ENCODE results near the gene TNNT2.

The TNNT2 gene

DNA sequence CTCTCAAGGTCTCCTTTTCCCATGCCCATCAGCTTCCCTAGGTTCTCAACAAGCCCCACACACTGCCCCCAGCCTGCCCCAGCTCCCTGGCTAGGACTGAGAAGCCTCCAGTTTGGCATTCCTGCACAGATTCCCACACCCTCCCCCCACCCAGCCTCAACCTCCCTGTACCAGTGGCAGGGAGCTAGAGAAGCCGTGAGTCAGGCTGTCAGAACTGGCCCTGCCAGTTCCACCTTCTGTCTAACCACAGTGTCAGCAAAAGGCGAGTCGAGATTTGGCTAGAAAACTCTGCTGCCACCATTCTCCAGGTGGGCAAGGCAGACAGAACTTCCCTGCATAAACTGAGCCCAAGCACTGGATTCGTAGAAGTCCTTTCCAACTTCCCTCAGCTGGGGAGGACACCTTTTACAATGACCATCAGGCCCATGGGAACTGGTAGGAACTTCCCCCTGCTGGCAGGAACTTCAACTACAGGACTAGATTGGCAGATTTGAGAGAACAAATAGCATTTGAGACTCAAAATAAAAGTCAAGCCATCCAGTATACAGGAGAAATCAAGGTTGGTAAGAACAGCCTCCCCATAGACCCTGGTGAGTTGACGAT is 31.0 kb downstream of the TNNT2 start:
- H3K9me3 ChIP-seq (ENCODE audit: control insufficient read depth, low read length), result no peaks in the 10 kb centered on the region
- H2AFZ ChIP-seq, result no peak overlapping the region
- TF ChIP-seq, protein P1, sequence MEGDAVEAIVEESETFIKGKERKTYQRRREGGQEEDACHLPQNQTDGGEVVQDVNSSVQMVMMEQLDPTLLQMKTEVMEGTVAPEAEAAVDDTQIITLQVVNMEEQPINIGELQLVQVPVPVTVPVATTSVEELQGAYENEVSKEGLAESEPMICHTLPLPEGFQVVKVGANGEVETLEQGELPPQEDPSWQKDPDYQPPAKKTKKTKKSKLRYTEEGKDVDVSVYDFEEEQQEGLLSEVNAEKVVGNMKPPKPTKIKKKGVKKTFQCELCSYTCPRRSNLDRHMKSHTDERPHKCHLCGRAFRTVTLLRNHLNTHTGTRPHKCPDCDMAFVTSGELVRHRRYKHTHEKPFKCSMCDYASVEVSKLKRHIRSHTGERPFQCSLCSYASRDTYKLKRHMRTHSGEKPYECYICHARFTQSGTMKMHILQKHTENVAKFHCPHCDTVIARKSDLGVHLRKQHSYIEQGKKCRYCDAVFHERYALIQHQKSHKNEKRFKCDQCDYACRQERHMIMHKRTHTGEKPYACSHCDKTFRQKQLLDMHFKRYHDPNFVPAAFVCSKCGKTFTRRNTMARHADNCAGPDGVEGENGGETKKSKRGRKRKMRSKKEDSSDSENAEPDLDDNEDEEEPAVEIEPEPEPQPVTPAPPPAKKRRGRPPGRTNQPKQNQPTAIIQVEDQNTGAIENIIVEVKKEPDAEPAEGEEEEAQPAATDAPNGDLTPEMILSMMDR (IDR thresholded peaks at IDR 0.05), result peak; percentile 47
- H3K9ac ChIP-seq, result no peak overlapping the region
- H3K27me3 ChIP-seq (ENCODE audit: control insufficient read depth, insufficient read depth, low read length), result no peaks in the 10 kb centered on the region
- H3K4me3 ChIP-seq (ENCODE audit: low read depth, low read length), result no peak overlapping the region
- no peaks in the 10 kb centered on the region for H3K36me3 ChIP-seq (ENCODE audit: control insufficient read depth, insufficient read depth, low read length)
- H3K4me1 ChIP-seq, result no peaks in the 10 kb centered on the region
- no peaks in the 10 kb centered on the region for H3K79me2 ChIP-seq
- H3K27ac ChIP-seq, result no peak overlapping the region
- H3K4me2 ChIP-seq (ENCODE audit: low read length), result no peak overlapping the region

DNA sequence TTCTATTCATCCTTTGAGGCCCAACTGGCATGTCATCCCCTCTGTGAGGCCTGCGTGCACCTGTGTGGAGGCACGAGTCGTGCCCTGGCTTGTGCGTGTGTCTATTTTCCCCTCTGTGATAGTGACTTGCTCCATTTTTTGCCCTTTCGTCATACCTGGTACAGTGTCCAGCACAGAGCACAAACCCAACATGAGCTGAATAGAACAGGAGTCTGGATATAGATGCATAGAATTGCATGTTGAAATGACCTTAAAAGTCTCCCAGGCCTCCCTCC is 32.5 kb downstream of the TNNT2 start:
- Histone ChIP-seq H3K36me3 (ENCODE audit: control insufficient read depth, insufficient read depth, low read length) (no peaks in the 10 kb centered on the region), H3K9me3 (ENCODE audit: control insufficient read depth, low read length) (no peaks in the 10 kb centered on the region), H2AFZ (no peak overlapping the region), H3K9ac (no peak overlapping the region), H3K4me1 (no peaks in the 10 kb centered on the region), H3K4me2 (ENCODE audit: low read length) (no peak overlapping the region), H3K4me3 (ENCODE audit: low read depth, low read length) (no peak overlapping the region), H3K79me2 (no peaks in the 10 kb centered on the region), H3K27ac (no peak overlapping the region), H3K27me3 (ENCODE audit: control insufficient read depth, insufficient read depth, low read length) (no peaks in the 10 kb centered on the region)
- TF ChIP-seq, protein P1 (IDR thresholded peaks at IDR 0.05), result no peak

DNA sequence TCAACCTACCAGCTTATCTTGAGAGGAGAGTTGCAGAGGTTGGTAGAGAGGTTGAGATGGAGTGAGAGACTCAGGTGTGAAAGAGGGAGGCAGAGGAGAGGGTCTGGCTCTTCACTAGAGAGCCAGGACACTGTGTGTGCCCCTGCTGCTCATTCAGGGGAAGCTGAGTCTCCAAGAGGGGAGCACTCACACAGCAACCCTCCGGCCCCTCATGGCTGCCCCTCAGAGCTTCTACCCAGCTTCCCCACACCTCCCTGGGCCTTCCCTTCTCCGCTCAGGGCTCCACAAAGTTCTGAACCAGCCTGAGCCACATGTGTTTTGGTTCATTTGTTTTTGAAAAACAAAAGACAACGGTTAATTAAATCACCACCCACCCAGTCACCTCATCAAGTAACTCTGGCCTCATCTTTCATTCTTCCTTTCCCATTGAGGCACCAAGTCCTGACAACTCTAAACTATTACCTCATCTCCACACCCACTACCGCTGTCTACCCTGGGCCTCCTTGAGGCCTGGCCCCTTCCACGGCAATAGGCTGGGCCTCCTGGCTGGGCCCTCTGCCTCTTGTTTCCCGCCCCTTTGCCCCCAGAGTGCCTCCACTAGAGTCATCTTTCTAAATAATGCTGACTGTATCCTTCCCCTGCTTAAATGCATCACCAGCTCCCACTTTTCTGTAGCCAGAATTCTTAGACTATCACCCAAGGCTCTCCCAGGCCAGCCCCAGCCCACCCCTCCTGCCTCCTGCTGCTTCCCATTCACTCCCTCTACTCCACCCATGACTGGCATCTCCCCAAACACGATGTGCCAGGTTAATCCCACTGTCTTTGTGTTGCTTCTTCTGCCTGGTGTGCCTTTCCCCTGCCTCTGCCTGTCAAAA is 33.0 kb downstream of the TNNT2 start:
- Histone ChIP-seq H3K4me1 (no peaks in the 10 kb centered on the region), H3K4me2 (ENCODE audit: low read length) (no peak overlapping the region), H3K27me3 (ENCODE audit: control insufficient read depth, insufficient read depth, low read length) (no peaks in the 10 kb centered on the region), H3K4me3 (ENCODE audit: low read depth, low read length) (no peak overlapping the region), H3K27ac (no peak overlapping the region), H3K9me3 (ENCODE audit: control insufficient read depth, low read length) (no peaks in the 10 kb centered on the region), H3K9ac (no peak overlapping the region), H3K79me2 (no peaks in the 10 kb centered on the region), H2AFZ (no peak overlapping the region), H3K36me3 (ENCODE audit: control insufficient read depth, insufficient read depth, low read length) (no peaks in the 10 kb centered on the region)
- TF ChIP-seq, protein P1 (IDR thresholded peaks at IDR 0.05), result no peak

GRCh38 chr1:201341377-201341776 is 36.1 kb downstream of the TNNT2 start:
- TF ChIP-seq, protein P1 (IDR thresholded peaks at IDR 0.05), result no peak
- Histone ChIP-seq H3K4me2 (ENCODE audit: low read length) (no peak overlapping the region), H3K27ac (no peak overlapping the region), H3K9me3 (ENCODE audit: control insufficient read depth, low read length) (no peaks in the 10 kb centered on the region), H3K4me1 (no peaks in the 10 kb centered on the region), H3K79me2 (no peaks in the 10 kb centered on the region), H2AFZ (no peak overlapping the region), H3K27me3 (ENCODE audit: control insufficient read depth, insufficient read depth, low read length) (no peaks in the 10 kb centered on the region), H3K9ac (no peak overlapping the region), H3K4me3 (ENCODE audit: low read depth, low read length) (no peak overlapping the region), H3K36me3 (ENCODE audit: control insufficient read depth, insufficient read depth, low read length) (no peaks in the 10 kb centered on the region)

Data from parathyroid adenoma (tissue), 2 donors.